Body of pancreas (tissue), 4 donors: Measurements from ENCODE around the gene PLEKHM2.

Experiments used
- POLR2A ChIP-seq, 3 donors: fragments of 450-650 bp; IDR thresholded peaks; one replicate each; pipeline ENCODE4 v1.6.1; 2016; ENCODE audit warnings: antibody characterized with exemption in 3 of 3, mild to moderate bottlenecking in 2 of 3
- TF ChIP-seq, protein P1 (sequence below), 7 experiments: fragments of 450-650 bp in 4 of 7; fragments of 200-600 bp in 3 of 7; sonication (generic) in 3 of 7; IDR thresholded peaks; one replicate each; pipeline ENCODE4 v1.5.1; 2016 to 2019; ENCODE audit warnings: antibody characterized with exemption in 7 of 7

DNA sequence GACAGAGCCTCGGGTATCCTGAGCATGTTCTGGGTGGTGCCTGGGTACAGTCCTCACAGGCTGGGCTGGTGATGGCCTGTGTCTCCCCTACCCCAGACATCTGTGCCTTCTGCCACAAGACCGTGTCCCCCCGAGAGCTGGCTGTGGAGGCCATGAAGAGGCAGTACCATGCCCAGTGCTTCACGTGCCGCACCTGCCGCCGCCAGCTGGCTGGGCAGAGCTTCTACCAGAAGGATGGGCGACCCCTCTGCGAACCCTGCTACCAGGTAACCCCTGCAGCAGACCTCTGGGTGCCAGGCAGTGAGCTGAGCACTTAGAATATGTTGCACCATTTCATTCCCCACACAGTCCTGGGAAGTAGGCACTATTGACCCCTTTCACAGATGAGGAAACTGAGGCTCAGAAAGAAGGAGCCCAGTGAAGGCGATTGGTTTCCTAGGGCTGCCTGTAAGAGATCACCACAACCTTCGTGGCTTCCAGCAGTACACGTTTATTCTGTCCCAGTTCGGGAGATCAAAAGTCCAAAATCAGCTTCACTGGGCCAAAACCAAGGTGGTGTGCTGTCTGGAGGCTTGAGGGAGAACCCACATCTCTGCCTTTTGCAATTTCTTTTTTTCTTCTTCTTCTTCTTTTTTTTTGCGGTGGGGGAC lies 86.3 kb downstream of the PLEKHM2 start:
- TF ChIP-seq, protein P1, sequence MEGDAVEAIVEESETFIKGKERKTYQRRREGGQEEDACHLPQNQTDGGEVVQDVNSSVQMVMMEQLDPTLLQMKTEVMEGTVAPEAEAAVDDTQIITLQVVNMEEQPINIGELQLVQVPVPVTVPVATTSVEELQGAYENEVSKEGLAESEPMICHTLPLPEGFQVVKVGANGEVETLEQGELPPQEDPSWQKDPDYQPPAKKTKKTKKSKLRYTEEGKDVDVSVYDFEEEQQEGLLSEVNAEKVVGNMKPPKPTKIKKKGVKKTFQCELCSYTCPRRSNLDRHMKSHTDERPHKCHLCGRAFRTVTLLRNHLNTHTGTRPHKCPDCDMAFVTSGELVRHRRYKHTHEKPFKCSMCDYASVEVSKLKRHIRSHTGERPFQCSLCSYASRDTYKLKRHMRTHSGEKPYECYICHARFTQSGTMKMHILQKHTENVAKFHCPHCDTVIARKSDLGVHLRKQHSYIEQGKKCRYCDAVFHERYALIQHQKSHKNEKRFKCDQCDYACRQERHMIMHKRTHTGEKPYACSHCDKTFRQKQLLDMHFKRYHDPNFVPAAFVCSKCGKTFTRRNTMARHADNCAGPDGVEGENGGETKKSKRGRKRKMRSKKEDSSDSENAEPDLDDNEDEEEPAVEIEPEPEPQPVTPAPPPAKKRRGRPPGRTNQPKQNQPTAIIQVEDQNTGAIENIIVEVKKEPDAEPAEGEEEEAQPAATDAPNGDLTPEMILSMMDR (IDR thresholded peaks at IDR 0.05): no peak
- no peak for TF ChIP-seq POLR2A (IDR thresholded peaks at IDR 0.05)
